Measurements from ENCODE around the gene HIVEP1. TPM values are rescaled to one million over a fixed set of nuclear protein-coding genes. Genes with fewer than 3 reads are reported as not detected.

The HIVEP1 gene
- total RNA-seq, 2 donors from 2014 or later = 22.3 to 34.4 TPM

- TF ChIP-seq CTCF (IDR thresholded peaks at IDR 0.05) = no peak
- ATAC-seq (ENCODE audit: insufficient number of reproducible peaks, low FRiP score, low read depth) = no peak
- H3K27me3 ChIP-seq (replicated peaks; ENCODE audit: insufficient read depth) = no peaks in the 10 kb centered on the region
Observed at GRCh38 chr6:12165297-12165696, 153.2 kb downstream of the HIVEP1 start.

GRCh38 chr6:12165722-12166280 is 153.7 kb downstream of the HIVEP1 start:
- no peak for TF ChIP-seq CTCF (IDR thresholded peaks at IDR 0.05)
- Histone ChIP-seq H3K36me3 (peaks cover 10% of the 10 kb centered on the region), H3K9me3 (no peaks in the 10 kb centered on the region), H3K4me1 (ENCODE audit: control insufficient read depth in 1 of 2, low read depth in 2 of 2) (peaks cover 0 to 3% of the 10 kb centered on the region in 2 donors), H3K27me3 (replicated peaks; ENCODE audit: insufficient read depth) (no peaks in the 10 kb centered on the region), H3K27ac (no peak overlapping the region), H3K4me3 (no peak overlapping the region)
- no peak for ATAC-seq (ENCODE audit: insufficient number of reproducible peaks, low FRiP score, low read depth)
- no peak for DNase-seq (ENCODE audit: low spot score)

More at GRCh38 chr6:12165297-12165696, 153.2 kb downstream of the HIVEP1 start:
- peaks cover 10% of the 10 kb centered on the region for H3K36me3 ChIP-seq
- H3K9me3 ChIP-seq = no peaks in the 10 kb centered on the region
- no peak overlapping the region for H3K4me3 ChIP-seq
- no peak overlapping the region for H3K27ac ChIP-seq
- peaks cover 0 to 5% of the 10 kb centered on the region in 2 donors for H3K4me1 ChIP-seq (ENCODE audit: control insufficient read depth in 1 of 2, low read depth in 2 of 2)
- no peak for DNase-seq (ENCODE audit: low spot score)

DNA sequence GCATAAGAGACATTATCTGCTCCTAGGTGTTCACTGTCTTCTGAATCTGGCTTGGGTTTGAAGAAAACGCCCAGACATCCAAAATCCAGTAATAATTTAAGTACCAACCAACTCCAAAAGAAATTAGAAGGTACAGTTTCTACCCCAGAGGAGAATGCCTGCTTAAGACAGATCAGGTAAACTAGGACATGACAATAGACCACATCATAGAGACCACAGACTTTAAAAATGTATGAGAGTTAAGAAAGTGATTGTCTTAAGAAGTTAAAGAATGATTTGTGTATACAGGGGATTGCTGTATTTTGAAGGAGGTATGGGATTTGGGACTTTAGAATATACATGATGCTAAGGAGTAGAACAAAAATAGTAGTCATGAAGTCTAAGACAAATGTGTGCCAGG is 157.3 kb downstream of the HIVEP1 start:
- TF ChIP-seq CTCF (IDR thresholded peaks at IDR 0.05) = no peak
- no peaks in the 10 kb centered on the region for H3K27me3 ChIP-seq (replicated peaks; ENCODE audit: insufficient read depth)
- H3K27ac ChIP-seq = no peak overlapping the region
- no peaks in the 10 kb centered on the region for H3K9me3 ChIP-seq
- H3K4me1 ChIP-seq (ENCODE audit: control insufficient read depth in 1 of 2, low read depth in 2 of 2) = no peaks in the 10 kb centered on the region
- DNase-seq (ENCODE audit: low spot score) (no peak), ATAC-seq (ENCODE audit: insufficient number of reproducible peaks, low FRiP score, low read depth) (no peak)
- no peaks in the 10 kb centered on the region for H3K36me3 ChIP-seq
- no peak overlapping the region for H3K4me3 ChIP-seq

GRCh38 chr6:12170351-12171092 is 158.4 kb downstream of the HIVEP1 start:
- H3K4me3 ChIP-seq = no peak overlapping the region
- H3K27ac ChIP-seq = no peak overlapping the region
- DNase-seq (ENCODE audit: low spot score) (no peak), ATAC-seq (ENCODE audit: insufficient number of reproducible peaks, low FRiP score, low read depth) (no peak)
- H3K36me3 ChIP-seq = no peaks in the 10 kb centered on the region
- TF ChIP-seq CTCF (IDR thresholded peaks at IDR 0.05) = no peak
- H3K4me1 ChIP-seq (ENCODE audit: control insufficient read depth in 1 of 2, low read depth in 2 of 2) = no peaks in the 10 kb centered on the region
- H3K27me3 ChIP-seq (replicated peaks; ENCODE audit: insufficient read depth) = no peaks in the 10 kb centered on the region
- H3K9me3 ChIP-seq = no peaks in the 10 kb centered on the region

- Histone ChIP-seq H3K36me3 (no peaks in the 10 kb centered on the region), H3K27me3 (replicated peaks; ENCODE audit: insufficient read depth) (no peaks in the 10 kb centered on the region), H3K9me3 (no peaks in the 10 kb centered on the region), H3K4me3 (no peak overlapping the region), H3K4me1 (ENCODE audit: control insufficient read depth in 1 of 2, low read depth in 2 of 2) (no peaks in the 10 kb centered on the region), H3K27ac (no peak overlapping the region)
- ATAC-seq (ENCODE audit: insufficient number of reproducible peaks, low FRiP score, low read depth) (no peak), DNase-seq (ENCODE audit: low spot score) (no peak)
- TF ChIP-seq CTCF (IDR thresholded peaks at IDR 0.05) = no peak
Observed at GRCh38 chr6:12171717-12172116, 159.6 kb downstream of the HIVEP1 start.
